Calu3 (cell line): ENCODE results near the gene KRTAP10-9. TPM values are rescaled to one million over a fixed set of nuclear protein-coding genes. Genes with fewer than 3 reads are reported as not detected.
"Not testable (repeated sequence)": the region's sequence is repeated elsewhere in the genome, so short reads cannot be mapped to it uniquely, and the experiment has no call there.

Source experiments
- BruUV-seq: library from RNA; stranded (reverse); fragments of 400-500 nt; replicated peaks from 2 replicates; lab custom pipeline; 2021; lab: Mats Ljungman, UMichigan
- CTCF ChIA-PET: fragments of 300-600 bp; sonication (Branson Sonifier 250); formaldehyde crosslinking; loops from one replicate; lab custom pipeline; 2022; ENCODE audit warnings: antibody characterized with exemption; lab: Charles Lee
- DNase-seq: peaks from one replicate; pipeline ENCODE4 v3.0.0; 2022
- H3K27ac Mint-ChIP-seq: one replicate; pipeline ENCODE4 v1.8.0; 2022; ENCODE audit warnings: mixed read lengths; ENCODE audit not compliant: unreplicated experiment
- H3K27me3 Mint-ChIP-seq: one replicate; pipeline ENCODE4 v1.8.0; 2022; ENCODE audit warnings: mixed read lengths; ENCODE audit not compliant: unreplicated experiment
- H3K36me3 Mint-ChIP-seq: one replicate; pipeline ENCODE4 v1.8.0; 2022; ENCODE audit warnings: mild to moderate bottlenecking, moderate library complexity, mixed read lengths; ENCODE audit not compliant: insufficient read depth, unreplicated experiment
- H3K4me1 Mint-ChIP-seq: one replicate; pipeline ENCODE4 v1.8.0; 2022; ENCODE audit warnings: mild to moderate bottlenecking, low read depth, mixed read lengths; ENCODE audit not compliant: unreplicated experiment
- H3K4me3 Mint-ChIP-seq: one replicate; pipeline ENCODE4 v1.8.0; 2022; ENCODE audit warnings: mild to moderate bottlenecking, low read depth, moderate library complexity, mixed read lengths; ENCODE audit not compliant: unreplicated experiment
- H3K9me3 Mint-ChIP-seq: one replicate; pipeline ENCODE4 v1.8.0; 2022; ENCODE audit warnings: low read depth, mixed read lengths; ENCODE audit not compliant: unreplicated experiment
- CTCF ChIP-seq: fragments of 200-600 bp; IDR thresholded peaks from one replicate; pipeline ENCODE4 v1.8.0; 2022; ENCODE audit warnings: antibody characterized with exemption; ENCODE audit not compliant: unreplicated experiment
- intact Hi-C: fragments of 100-400 bp; cut with micrococcal nuclease; formaldehyde crosslinking; loops from one replicate; pipeline ENCODE4 v1.10.0; 2022; ENCODE audit not compliant: unreplicated experiment
- total RNA-seq: library from RNA; stranded (reverse); gene quantifications from 2 replicates; pipeline ENCODE4 v1.2.3, GENCODE V29; 2022

Gene KRTAP10-9
- total RNA-seq, 1 experiment from 2014 or later = not detected

- peaks cover 47% of the 10 kb centered on the region for H3K27me3 Mint-ChIP-seq
- intact Hi-C loops = no loop called here
- no peaks in the 10 kb centered on the region for H3K4me1 Mint-ChIP-seq
- no peak overlapping the region for H3K27ac Mint-ChIP-seq
- TF ChIP-seq CTCF = no peak
- CTCF ChIA-PET = no interaction called here
- no peak overlapping the region for H3K4me3 Mint-ChIP-seq
- H3K36me3 Mint-ChIP-seq = no peaks in the 10 kb centered on the region
- H3K9me3 Mint-ChIP-seq = peaks cover 7% of the 10 kb centered on the region
- BruUV-seq = no TSS peak
- DNase-seq = no peak
These were observed 20.4 kb upstream of the KRTAP10-9 start for GRCh38 chr21:44606495-44606894.

- BruUV-seq = no TSS peak
- H3K4me3 Mint-ChIP-seq = no peak overlapping the region
- CTCF ChIA-PET = no interaction called here
- intact Hi-C loops = no loop called here
- H3K9me3 Mint-ChIP-seq = peaks cover 10% of the 10 kb centered on the region
- H3K4me1 Mint-ChIP-seq = no peaks in the 10 kb centered on the region
- TF ChIP-seq CTCF = no peak
- H3K27me3 Mint-ChIP-seq = peaks cover 54% of the 10 kb centered on the region
- H3K36me3 Mint-ChIP-seq = no peaks in the 10 kb centered on the region
- DNase-seq = no peak
- no peak overlapping the region for H3K27ac Mint-ChIP-seq
These were observed 17.7 kb upstream of the KRTAP10-9 start for GRCh38 chr21:44609193-44609592.

- BruUV-seq, intact Hi-C loops, CTCF ChIA-PET, H3K36me3 Mint-ChIP-seq, H3K4me1 Mint-ChIP-seq, DNase-seq, H3K4me3 Mint-ChIP-seq, H3K27ac Mint-ChIP-seq: not testable (repeated sequence)
- peaks cover 10% of the 10 kb centered on the region for H3K9me3 Mint-ChIP-seq
- peaks cover 43% of the 10 kb centered on the region for H3K27me3 Mint-ChIP-seq
These were observed 16.6 kb upstream of the KRTAP10-9 start for GRCh38 chr21:44610157-44610843.

- H3K4me3 Mint-ChIP-seq = no peak overlapping the region
- no peaks in the 10 kb centered on the region for H3K36me3 Mint-ChIP-seq
- CTCF ChIA-PET = no interaction called here
- no peaks in the 10 kb centered on the region for H3K4me1 Mint-ChIP-seq
- DNase-seq = no peak
- no TSS peak for BruUV-seq
- H3K27me3 Mint-ChIP-seq = peaks cover 41% of the 10 kb centered on the region
- intact Hi-C loops = no loop called here
- no peak for TF ChIP-seq CTCF
- no peak overlapping the region for H3K27ac Mint-ChIP-seq
- peaks cover 10% of the 10 kb centered on the region for H3K9me3 Mint-ChIP-seq
These were observed 15.3 kb upstream of the KRTAP10-9 start for GRCh38 chr21:44611551-44611950.

GRCh38 chr21:44612029-44612486 lies 14.8 kb upstream of the KRTAP10-9 start, which contains the start of gene KRTAP10-8:
TSS of gene KRTAP10-8 (plus strand) at chr21:44612079. CDS start at chr21:44612101, 22 bp downstream.
- no peaks in the 10 kb centered on the region for H3K36me3 Mint-ChIP-seq
- H3K27ac Mint-ChIP-seq = no peak within 1 kb of the TSS
- no TSS peak for BruUV-seq
- peaks cover 10% of the 10 kb centered on the region for H3K9me3 Mint-ChIP-seq
- CTCF ChIA-PET = no interaction called here
- H3K4me1 Mint-ChIP-seq = no peaks in the 10 kb centered on the region
- no peak within 1 kb of the TSS for H3K4me3 Mint-ChIP-seq
- no peak for DNase-seq
- peaks cover 41% of the 10 kb centered on the region for H3K27me3 Mint-ChIP-seq
- intact Hi-C loops = no loop called here
- TF ChIP-seq CTCF = no peak
